ENCODE results near the gene RABGGTB.
"Not testable (repeated sequence)": the region's sequence is repeated elsewhere in the genome, so short reads cannot be mapped to it uniquely, and the experiment has no call there.

RABGGTB gene

DNA sequence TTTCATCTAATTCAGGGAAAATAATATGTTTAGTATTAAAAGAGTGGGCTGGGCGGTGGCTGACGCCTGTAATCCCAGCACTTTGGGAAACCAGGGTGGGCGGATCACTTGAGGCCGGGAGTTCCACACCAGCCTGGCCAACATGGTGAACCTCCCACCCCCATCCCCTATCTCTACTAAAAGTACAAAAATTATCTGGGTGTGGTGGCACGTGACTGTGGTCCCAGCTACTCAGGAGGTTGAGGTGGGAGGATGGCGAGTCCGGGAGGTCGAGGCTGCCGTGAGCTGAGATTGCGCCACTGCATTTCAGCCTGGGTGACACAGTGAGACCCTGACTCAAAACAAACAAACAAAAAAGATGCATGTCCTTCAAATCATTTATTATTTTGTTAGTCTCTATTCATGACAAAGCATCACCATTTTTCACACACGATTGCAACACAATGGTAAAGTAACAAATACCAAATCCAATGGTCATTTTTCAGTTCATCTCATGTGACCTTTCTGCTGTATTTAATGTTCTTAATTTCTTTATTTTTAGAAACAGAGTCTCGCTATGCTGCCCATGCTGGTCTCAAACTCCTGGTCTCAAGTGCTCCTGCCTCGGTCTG, 11.7 kb downstream of the RABGGTB start:
- TF ChIP-seq, protein P1, sequence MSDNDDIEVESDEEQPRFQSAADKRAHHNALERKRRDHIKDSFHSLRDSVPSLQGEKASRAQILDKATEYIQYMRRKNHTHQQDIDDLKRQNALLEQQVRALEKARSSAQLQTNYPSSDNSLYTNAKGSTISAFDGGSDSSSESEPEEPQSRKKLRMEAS (IDR thresholded peaks at IDR 0.05; ENCODE audit: low read depth, low read length): no peak
- TF ChIP-seq MYC (IDR thresholded peaks at IDR 0.05; ENCODE audit: low read depth, low read length) (no peak), POLR2A (IDR thresholded peaks at IDR 0.05; ENCODE audit: extremely low read depth, insufficient read length) (no peak)
- TF ChIP-seq, protein P2, sequence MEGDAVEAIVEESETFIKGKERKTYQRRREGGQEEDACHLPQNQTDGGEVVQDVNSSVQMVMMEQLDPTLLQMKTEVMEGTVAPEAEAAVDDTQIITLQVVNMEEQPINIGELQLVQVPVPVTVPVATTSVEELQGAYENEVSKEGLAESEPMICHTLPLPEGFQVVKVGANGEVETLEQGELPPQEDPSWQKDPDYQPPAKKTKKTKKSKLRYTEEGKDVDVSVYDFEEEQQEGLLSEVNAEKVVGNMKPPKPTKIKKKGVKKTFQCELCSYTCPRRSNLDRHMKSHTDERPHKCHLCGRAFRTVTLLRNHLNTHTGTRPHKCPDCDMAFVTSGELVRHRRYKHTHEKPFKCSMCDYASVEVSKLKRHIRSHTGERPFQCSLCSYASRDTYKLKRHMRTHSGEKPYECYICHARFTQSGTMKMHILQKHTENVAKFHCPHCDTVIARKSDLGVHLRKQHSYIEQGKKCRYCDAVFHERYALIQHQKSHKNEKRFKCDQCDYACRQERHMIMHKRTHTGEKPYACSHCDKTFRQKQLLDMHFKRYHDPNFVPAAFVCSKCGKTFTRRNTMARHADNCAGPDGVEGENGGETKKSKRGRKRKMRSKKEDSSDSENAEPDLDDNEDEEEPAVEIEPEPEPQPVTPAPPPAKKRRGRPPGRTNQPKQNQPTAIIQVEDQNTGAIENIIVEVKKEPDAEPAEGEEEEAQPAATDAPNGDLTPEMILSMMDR (IDR thresholded peaks at IDR 0.05; ENCODE audit: low read depth, low read length): no peak
- DNase-seq (ENCODE audit: low read depth): no peak
- no peak overlapping the region for H3K4me3 ChIP-seq (ENCODE audit: low read depth, low read length)

DNA sequence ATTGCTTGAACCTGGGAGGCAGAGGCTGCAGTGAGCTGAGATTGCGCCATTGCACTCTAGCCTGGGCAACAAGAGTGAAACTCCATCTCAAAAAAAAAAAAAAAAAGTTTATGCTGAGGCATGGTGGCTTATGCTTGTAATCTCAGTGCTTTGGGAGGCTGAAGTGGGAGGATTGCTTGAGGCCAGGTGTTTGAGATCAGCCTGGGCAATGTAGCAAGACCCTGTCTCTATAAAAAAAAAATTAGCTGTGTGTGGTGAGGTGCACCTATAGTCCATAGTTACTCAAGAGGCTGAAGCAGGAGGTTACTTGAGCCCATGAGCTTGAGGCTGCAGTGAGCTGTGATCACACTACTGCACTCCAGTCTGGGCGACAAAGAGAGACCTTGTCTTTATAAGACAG, 15.4 kb downstream of the RABGGTB start:
- not testable (repeated sequence) for H3K4me3 ChIP-seq (ENCODE audit: low read depth, low read length); DNase-seq (ENCODE audit: low read depth)

DNA sequence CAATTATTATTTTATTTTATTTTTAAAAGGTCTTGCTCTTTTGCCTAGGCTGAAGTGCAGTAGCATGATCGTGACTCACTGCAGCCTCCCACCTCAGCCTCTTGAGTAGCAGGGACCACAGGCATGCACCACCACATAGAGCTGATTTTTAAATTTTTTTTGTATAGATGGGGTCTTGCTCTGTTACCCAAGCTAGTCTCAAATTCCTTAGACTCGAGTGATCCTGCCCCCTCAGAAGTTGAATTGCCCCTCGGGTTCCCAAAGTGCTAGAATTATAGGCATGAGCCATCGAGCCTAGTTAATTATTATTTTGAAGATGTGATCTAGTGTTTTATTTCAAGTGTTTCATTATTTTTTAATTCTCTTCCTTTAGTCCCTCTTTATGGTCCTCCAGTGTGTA, 22.9 kb downstream of the RABGGTB start:
- TF ChIP-seq MYC (IDR thresholded peaks at IDR 0.05; ENCODE audit: low read depth, low read length) (no peak), POLR2A (IDR thresholded peaks at IDR 0.05; ENCODE audit: extremely low read depth, insufficient read length) (no peak)
- TF ChIP-seq, protein P2 (IDR thresholded peaks at IDR 0.05; ENCODE audit: low read depth, low read length): no peak
- TF ChIP-seq, protein P1 (IDR thresholded peaks at IDR 0.05; ENCODE audit: low read depth, low read length): no peak
- no peak overlapping the region for H3K4me3 ChIP-seq (ENCODE audit: low read depth, low read length)
- DNase-seq (ENCODE audit: low read depth): no peak

DNA sequence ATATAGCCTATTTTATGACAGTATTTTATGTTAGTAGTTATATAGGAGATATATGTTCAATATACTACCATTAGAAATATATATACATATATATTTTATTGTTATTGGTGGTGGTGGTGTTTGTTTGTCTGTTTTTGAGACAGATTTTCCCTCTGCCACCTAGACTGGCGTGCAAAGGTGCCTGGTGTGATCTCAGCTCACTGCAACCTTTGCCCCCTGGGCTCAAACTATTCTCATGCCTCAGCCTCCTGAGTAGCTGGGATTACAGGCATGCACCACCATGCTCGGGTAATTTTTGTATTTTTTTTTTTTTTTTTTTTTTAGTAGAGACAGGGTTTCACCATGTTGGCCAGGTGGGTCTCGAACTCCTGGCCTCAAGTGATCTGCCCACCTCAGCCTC, 24.1 kb downstream of the RABGGTB start:
- DNase-seq (ENCODE audit: low read depth); H3K4me3 ChIP-seq (ENCODE audit: low read depth, low read length): not testable (repeated sequence)

DNA sequence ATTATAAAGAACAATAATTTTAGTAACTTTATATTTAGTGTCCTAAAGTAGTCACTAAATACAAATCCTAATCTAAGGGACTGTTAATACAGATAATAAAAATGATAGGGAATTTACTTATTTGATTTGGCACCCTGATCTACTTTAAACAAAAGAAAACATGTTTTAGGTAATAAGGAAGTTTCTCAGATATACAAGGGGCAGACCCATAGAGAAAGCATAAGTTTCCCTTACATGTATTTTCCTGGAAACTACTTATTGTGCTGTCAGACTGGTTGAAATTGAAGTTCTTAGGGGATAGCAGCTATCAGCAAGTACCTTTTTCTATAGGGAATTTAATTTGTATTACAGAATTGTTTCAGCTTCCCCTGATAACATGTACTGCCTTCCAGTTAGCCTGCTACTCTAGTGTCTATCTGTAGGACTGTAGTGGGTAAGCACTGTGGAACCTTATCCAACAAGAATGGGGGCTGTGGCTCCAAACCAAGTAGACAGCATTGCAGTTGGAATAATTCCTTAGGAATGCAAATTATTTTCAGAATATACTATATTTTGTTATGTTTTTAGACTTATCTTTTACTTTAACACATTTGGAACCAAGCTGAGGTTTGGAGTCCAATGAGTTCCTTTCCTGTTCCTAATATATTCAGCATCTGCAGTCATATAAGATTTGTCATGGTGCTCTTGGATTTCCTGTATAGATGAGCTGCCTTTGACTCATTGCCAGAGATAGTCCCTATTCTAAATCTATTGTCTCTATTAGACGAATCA, 25.3 kb downstream of the RABGGTB start:
- H3K4me3 ChIP-seq (ENCODE audit: low read depth, low read length): no peak overlapping the region
- DNase-seq (ENCODE audit: low read depth): no peak
- TF ChIP-seq MYC (IDR thresholded peaks at IDR 0.05; ENCODE audit: low read depth, low read length) (no peak), POLR2A (IDR thresholded peaks at IDR 0.05; ENCODE audit: extremely low read depth, insufficient read length) (no peak)
- TF ChIP-seq, protein P2 (IDR thresholded peaks at IDR 0.05; ENCODE audit: low read depth, low read length): no peak
- TF ChIP-seq, protein P1 (IDR thresholded peaks at IDR 0.05; ENCODE audit: low read depth, low read length): no peak

DNA sequence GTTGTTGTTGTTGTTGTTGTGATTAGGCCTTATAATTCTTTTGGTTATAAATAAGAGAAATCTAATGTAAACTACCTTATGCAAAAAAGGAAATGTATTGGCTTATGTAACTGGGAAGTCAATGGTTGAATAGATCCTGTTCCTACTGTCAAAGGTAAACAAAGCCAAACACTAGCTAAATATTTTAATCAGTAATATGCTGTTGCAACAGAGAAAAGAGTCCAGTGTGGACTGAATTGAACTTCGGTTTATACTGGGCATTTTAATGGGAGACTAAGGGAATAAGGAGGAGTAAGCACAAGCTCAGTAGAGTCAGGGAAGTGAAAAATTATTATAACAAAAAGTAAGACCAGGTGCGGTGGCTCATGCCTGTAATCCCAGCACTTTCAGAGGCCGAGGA, 26.0 kb downstream of the RABGGTB start:
- DNase-seq (ENCODE audit: low read depth): no peak
- no peak for TF ChIP-seq POLR2A (IDR thresholded peaks at IDR 0.05; ENCODE audit: extremely low read depth, insufficient read length)
- TF ChIP-seq, protein P2 (IDR thresholded peaks at IDR 0.05; ENCODE audit: low read depth, low read length): no peak
- TF ChIP-seq, protein P1 (IDR thresholded peaks at IDR 0.05; ENCODE audit: low read depth, low read length): no peak
- TF ChIP-seq MYC (IDR thresholded peaks at IDR 0.05; ENCODE audit: low read depth, low read length): no peak
- H3K4me3 ChIP-seq (ENCODE audit: low read depth, low read length): no peak overlapping the region

DNA sequence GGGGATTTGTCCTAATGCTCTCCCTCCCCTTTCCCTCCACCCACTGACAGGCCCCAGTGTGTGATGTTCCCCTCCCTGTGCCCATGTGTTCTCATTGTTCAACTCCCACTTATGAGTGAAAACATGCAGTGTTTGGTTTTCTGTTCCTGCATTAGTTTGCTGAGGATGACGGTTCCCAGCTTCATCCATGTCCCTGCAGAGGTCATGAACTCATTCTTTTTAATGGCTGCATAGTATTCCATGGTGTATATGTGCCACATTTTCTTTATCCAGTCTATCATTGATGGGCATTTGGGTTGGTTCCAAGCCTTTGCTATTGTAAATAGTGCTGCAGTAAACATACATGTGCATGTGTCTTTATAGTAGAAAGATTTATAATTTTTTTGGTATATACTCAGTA, 37.5 kb downstream of the RABGGTB start:
- DNase-seq (ENCODE audit: low read depth); H3K4me3 ChIP-seq (ENCODE audit: low read depth, low read length): not testable (repeated sequence)

Measured in NB4 (cell line).